DND-41 (cell line): Measurements from ENCODE around the gene LMO1.

Experiments used
- ATAC-seq: fragments of 200-7000 bp; cut with Tn5 transposase; 3 replicates; pipeline ENCODE4 v1.9.1; 2021; ENCODE audit warnings: low read depth; ENCODE audit not compliant: insufficient read depth
- DNase-seq: peaks from one replicate; pipeline ENCODE4 v3.0.0-alpha.2; 2020
- H2AFZ ChIP-seq: 2 replicates; pipeline ENCODE4 v1.6.0; 2012; ENCODE audit warnings: low read depth, low read length
- H3K27ac ChIP-seq: 2 replicates; pipeline ENCODE4 v1.5.1; 2012; ENCODE audit warnings: low read length, inconsistent platforms
- H3K27me3 ChIP-seq: fragments of 200-600 bp; sonication (generic); 2 replicates; pipeline ENCODE4 v1.6.0; 2012; ENCODE audit warnings: low read length, mild to moderate bottlenecking, inconsistent platforms; ENCODE audit not compliant: insufficient read depth, poor library complexity
- H3K36me3 ChIP-seq: 2 replicates; pipeline ENCODE4 v1.5.1; 2012; ENCODE audit warnings: low read length, inconsistent platforms; ENCODE audit not compliant: insufficient read depth
- H3K4me1 ChIP-seq: 2 replicates; pipeline ENCODE4 v1.5.1; 2012; ENCODE audit warnings: mild to moderate bottlenecking, low read length; ENCODE audit not compliant: insufficient read depth
- H3K4me2 ChIP-seq: 2 replicates; pipeline ENCODE4 v1.6.0; 2012; ENCODE audit warnings: mild to moderate bottlenecking, moderate library complexity, low read length, inconsistent platforms; ENCODE audit not compliant: insufficient read depth
- H3K4me3 ChIP-seq, 2 experiments: fragments of 200-600 bp in 1 of 2; shearing (Covaris generic) in 1 of 2; 2 replicates each; pipeline ENCODE4 v1.5.1; 2012 to 2016; ENCODE audit warnings: inconsistent platforms in 2 of 2, low read length in 2 of 2, mild to moderate bottlenecking in 2 of 2, low read depth in 1 of 2, moderate library complexity in 1 of 2
- H3K79me2 ChIP-seq: 2 replicates; pipeline ENCODE4 v1.6.0; 2012; ENCODE audit warnings: low read length, inconsistent platforms; ENCODE audit not compliant: insufficient read depth
- H3K9ac ChIP-seq: 2 replicates; pipeline ENCODE4 v1.6.0; 2012; ENCODE audit warnings: low read depth, mild to moderate bottlenecking, inconsistent platforms, low read length, moderate library complexity
- H3K9me3 ChIP-seq: 2 replicates; pipeline ENCODE4 v1.5.1; 2012; ENCODE audit warnings: low read length, moderate library complexity, mild to moderate bottlenecking, inconsistent platforms; ENCODE audit not compliant: insufficient read depth, severe bottlenecking
- H4K20me1 ChIP-seq: 2 replicates; pipeline ENCODE4 v1.6.0; 2012; ENCODE audit warnings: low read length; ENCODE audit not compliant: insufficient read depth
- EZH2 ChIP-seq: IDR thresholded peaks from 3 replicates; pipeline ENCODE4 v1.6.1; 2012; ENCODE audit warnings: borderline replicate concordance, low read depth, mild to moderate bottlenecking, moderate library complexity, low read length, inconsistent platforms; ENCODE audit not compliant: severe bottlenecking
- TF ChIP-seq, protein P1 (sequence below): IDR thresholded peaks from 2 replicates; pipeline ENCODE4 v1.5.1; 2012; ENCODE audit warnings: borderline replicate concordance, low read length, moderate library complexity, mild to moderate bottlenecking; ENCODE audit not compliant: poor library complexity, severe bottlenecking; ENCODE audit errors: extremely low read depth

Gene LMO1

DNA sequence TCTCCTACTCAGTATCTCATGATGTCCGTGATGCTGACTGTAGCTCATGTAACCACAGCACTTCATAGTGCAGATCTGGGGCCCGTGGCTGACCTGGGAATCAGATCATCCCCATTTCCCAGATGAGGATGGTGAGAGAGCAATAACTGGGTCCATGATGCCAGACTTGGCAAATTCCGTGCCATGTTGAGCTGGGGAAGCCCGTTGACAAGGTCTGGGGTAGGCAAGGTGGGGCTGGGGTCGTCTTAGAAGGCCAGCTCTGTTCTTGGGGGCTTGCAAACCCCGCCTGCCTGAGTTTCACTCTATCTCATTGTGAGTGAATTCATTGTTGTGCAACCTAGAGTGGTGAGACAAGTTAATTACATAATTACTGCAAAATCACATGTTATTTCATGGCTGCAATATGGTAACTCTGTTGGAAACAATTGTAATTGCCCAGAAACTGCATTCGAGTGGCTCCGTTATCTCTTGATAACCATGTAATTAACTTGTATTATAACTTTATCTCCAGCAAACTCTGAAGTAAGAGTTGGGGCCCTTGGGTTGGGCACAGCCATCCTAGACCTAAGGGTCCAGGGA lies 41.7 kb downstream of the LMO1 start:
- Histone ChIP-seq H3K4me1 (no peaks in the 10 kb centered on the region), H3K9me3 (no peaks in the 10 kb centered on the region), H3K79me2 (no peaks in the 10 kb centered on the region), H2AFZ (no peak overlapping the region), H4K20me1 (0 out of 2 replicates have a peak, but pooled peaks cover 3% of the 10 kb centered on the region), H3K4me2 (no peak overlapping the region), H3K36me3 (no peaks in the 10 kb centered on the region), H3K27me3 (no peaks in the 10 kb centered on the region), H3K27ac (no peak overlapping the region), H3K4me3 (no peak overlapping the region), H3K9ac (no peak overlapping the region)
- no peak for ATAC-seq
- TF ChIP-seq, protein P1, sequence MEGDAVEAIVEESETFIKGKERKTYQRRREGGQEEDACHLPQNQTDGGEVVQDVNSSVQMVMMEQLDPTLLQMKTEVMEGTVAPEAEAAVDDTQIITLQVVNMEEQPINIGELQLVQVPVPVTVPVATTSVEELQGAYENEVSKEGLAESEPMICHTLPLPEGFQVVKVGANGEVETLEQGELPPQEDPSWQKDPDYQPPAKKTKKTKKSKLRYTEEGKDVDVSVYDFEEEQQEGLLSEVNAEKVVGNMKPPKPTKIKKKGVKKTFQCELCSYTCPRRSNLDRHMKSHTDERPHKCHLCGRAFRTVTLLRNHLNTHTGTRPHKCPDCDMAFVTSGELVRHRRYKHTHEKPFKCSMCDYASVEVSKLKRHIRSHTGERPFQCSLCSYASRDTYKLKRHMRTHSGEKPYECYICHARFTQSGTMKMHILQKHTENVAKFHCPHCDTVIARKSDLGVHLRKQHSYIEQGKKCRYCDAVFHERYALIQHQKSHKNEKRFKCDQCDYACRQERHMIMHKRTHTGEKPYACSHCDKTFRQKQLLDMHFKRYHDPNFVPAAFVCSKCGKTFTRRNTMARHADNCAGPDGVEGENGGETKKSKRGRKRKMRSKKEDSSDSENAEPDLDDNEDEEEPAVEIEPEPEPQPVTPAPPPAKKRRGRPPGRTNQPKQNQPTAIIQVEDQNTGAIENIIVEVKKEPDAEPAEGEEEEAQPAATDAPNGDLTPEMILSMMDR: no peak
- TF ChIP-seq EZH2: no peak
- DNase-seq: no peak

DNA sequence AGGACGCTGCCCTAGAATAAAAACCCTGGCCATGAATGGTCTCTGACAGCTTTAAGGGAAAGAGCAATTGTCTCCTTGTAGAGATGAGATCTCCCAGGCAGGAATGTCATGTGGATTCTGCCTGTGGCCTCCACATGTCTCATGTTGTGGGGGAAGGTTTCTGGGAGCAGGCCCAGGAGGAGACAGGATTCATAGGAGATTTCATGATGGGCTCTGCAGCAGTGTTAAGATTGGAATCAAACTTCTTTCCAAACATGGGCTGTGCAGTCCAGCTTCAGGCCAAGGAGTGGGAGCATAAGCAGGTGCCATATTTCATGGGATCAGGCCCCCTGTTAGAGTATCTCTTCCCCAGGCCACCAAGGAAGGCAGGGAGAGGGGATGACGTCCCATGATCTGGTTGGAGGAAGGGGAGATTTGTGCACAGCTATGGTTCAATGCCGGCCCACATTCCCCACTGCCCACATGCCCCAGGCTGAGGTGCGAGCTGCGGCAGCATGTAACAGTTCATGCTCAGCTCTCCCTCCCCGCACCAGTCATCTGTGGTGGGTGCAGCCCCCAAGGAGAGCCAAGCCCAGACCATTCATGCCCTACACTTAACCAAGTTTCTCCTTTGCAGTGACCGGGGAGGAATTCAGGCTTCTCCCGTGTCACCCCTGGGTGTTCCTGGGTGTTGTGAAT lies 42.5 kb downstream of the LMO1 start:
- H3K4me2 ChIP-seq: no peak overlapping the region
- H3K4me3 ChIP-seq: no peak overlapping the region
- no peak overlapping the region for H3K27ac ChIP-seq
- H3K79me2 ChIP-seq: no peaks in the 10 kb centered on the region
- TF ChIP-seq EZH2: no peak
- TF ChIP-seq, protein P1: no peak
- DNase-seq (no peak), ATAC-seq (no peak)
- no peaks in the 10 kb centered on the region for H3K4me1 ChIP-seq
- no peak overlapping the region for H2AFZ ChIP-seq
- H3K27me3 ChIP-seq: no peaks in the 10 kb centered on the region
- H3K9ac ChIP-seq: no peak overlapping the region
- H4K20me1 ChIP-seq: 0 out of 2 replicates have a peak, but pooled peaks cover 3% of the 10 kb centered on the region
- H3K36me3 ChIP-seq: no peaks in the 10 kb centered on the region
- H3K9me3 ChIP-seq: no peaks in the 10 kb centered on the region

DNA sequence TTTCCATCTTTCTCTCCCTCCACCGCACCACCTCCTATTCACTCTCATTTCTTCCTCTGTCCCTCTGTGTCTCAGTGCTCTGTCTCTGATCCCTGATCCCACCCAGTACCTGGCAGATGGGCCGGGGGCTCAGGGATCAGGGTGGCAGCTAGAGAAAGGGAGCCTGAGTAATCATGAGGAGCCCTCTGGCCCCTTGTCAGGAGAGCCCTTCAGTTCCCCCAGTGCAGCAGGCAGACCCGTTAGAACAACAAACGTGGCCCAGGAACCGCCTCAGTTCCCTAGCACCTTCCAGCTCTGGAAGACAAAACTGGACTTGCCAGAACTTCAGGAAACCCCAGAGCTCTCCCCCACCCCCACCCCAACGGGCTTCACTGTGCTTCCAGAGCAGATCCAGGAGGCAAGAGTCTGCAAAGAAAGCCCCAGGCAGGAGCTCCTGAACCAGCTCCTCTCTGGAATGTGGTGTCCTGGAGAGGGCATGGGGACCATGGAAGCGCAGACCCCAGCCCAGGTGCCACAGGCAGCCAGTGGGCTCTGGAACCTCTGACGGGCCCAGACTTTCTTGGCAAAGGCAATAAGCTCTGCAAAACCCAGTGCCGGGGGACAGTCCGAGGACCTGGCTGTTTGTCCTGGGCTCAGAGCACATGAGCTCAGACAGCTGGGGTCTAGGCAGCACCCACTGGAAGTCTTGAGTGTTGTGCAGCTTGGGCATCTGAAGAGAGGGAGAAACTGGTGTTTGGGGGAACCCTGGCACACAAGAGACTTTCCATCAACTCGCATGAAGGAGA lies 43.2 kb downstream of the LMO1 start:
- Histone ChIP-seq H3K4me3 (no peak overlapping the region), H3K9ac (no peak overlapping the region), H3K27ac (no peak overlapping the region), H3K4me2 (no peak overlapping the region), H2AFZ (no peak overlapping the region), H3K9me3 (no peaks in the 10 kb centered on the region), H3K79me2 (no peaks in the 10 kb centered on the region), H4K20me1 (no peaks in the 10 kb centered on the region), H3K27me3 (no peaks in the 10 kb centered on the region), H3K4me1 (no peaks in the 10 kb centered on the region), H3K36me3 (no peaks in the 10 kb centered on the region)
- DNase-seq (no peak), ATAC-seq (no peak)
- TF ChIP-seq EZH2: no peak
